HG03378 (cell line): ENCODE measurements around the gene TMEM151A.
"Not testable (repeated sequence)": the region's sequence is repeated elsewhere in the genome, so short reads cannot be mapped to it uniquely, and the experiment has no call there.

Experiments
- ATAC-seq: cut with Tn5 transposase; IDR thresholded peaks from one replicate; pipeline ENCODE4 v1.9.1; 2021; ENCODE audit warnings: mild to moderate bottlenecking, moderate library complexity; ENCODE audit not compliant: unreplicated experiment

The TMEM151A gene

GRCh38 chr11:66320289-66320688 lies 28.6 kb downstream of the TMEM151A start:
- ATAC-seq: not testable (repeated sequence)

GRCh38 chr11:66320748-66321147 lies 29.1 kb downstream of the TMEM151A start:
- not testable (repeated sequence) for ATAC-seq

GRCh38 chr11:66321606-66322005 lies 29.9 kb downstream of the TMEM151A start:
- no peak for ATAC-seq

GRCh38 chr11:66322732-66323427 lies 31.2 kb downstream of the TMEM151A start:
- no peak for ATAC-seq

GRCh38 chr11:66323684-66324083 lies 32.0 kb downstream of the TMEM151A start:
- no peak for ATAC-seq

GRCh38 chr11:66324664-66325063 lies 33.0 kb downstream of the TMEM151A start:
- no peak for ATAC-seq

GRCh38 chr11:66325263-66325671 lies 33.6 kb downstream of the TMEM151A start:
- no peak for ATAC-seq

- no peak for ATAC-seq
Observed at GRCh38 chr11:66326261-66327111, 34.8 kb downstream of the TMEM151A start.

GRCh38 chr11:66327171-66328030 lies 35.7 kb downstream of the TMEM151A start:
- no peak for ATAC-seq

- no peak for ATAC-seq
Observed at GRCh38 chr11:66328031-66328301, 36.3 kb downstream of the TMEM151A start.

- ATAC-seq: no peak
Observed at GRCh38 chr11:66328302-66329144, 36.8 kb downstream of the TMEM151A start.

GRCh38 chr11:66329165-66329673 lies 37.5 kb downstream of the TMEM151A start:
- no peak for ATAC-seq

- ATAC-seq: no peak
Observed at GRCh38 chr11:66330931-66331330, 39.2 kb downstream of the TMEM151A start.

GRCh38 chr11:66331542-66332370 lies 40.1 kb downstream of the TMEM151A start:
- ATAC-seq: no peak

- ATAC-seq: no peak
Observed at GRCh38 chr11:66332371-66333219, 40.9 kb downstream of the TMEM151A start.

- ATAC-seq: no peak
Observed at GRCh38 chr11:66333220-66333877, 41.7 kb downstream of the TMEM151A start.

GRCh38 chr11:66333896-66334604 lies 42.4 kb downstream of the TMEM151A start:
- no peak for ATAC-seq
